Eye (tissue), 1 donor: ENCODE data around the gene CAMTA1.

ENCODE experiments used
- DNase-seq: peaks from one replicate; pipeline ENCODE4 v3.0.0-alpha.2; 2015

The CAMTA1 gene

DNA sequence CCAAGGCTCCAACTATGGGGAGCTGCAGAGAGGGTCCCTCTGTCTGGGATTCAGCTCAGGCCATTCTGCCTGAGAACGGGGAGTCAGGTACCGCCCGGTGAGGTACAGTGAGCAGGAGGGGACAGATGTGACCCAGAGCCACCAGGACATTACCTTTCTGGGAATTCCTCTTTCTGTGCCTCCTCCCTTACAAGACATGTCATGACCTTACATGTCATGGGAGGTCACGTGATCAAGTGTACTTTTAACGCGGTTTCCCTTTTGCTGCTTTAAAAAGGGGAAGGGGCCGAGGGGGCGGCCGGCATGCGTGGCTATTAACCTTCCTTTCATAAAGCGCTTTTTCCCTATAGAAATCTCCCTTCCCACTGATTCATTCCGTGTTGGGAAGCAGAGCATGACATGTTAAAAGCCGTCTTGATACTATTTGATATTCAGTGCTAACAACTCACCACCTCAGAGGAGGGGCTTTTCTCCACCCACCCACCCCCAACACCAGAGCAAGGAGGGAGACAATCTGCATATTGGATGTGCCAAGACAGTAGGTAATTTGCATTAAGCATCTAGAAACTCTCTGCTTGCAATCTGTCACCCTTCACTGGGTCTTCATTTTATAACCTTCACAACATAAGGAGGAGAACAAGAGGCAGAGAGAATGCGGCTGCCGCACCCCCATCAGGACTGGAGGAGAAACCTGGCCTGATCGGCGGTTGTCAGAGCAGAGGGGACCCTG is 872.2 kb downstream of the CAMTA1 start:
- peak; percentile 26 for DNase-seq

GRCh38 chr1:7658099-7658498 is 872.8 kb downstream of the CAMTA1 start:
- no peak for DNase-seq

DNA sequence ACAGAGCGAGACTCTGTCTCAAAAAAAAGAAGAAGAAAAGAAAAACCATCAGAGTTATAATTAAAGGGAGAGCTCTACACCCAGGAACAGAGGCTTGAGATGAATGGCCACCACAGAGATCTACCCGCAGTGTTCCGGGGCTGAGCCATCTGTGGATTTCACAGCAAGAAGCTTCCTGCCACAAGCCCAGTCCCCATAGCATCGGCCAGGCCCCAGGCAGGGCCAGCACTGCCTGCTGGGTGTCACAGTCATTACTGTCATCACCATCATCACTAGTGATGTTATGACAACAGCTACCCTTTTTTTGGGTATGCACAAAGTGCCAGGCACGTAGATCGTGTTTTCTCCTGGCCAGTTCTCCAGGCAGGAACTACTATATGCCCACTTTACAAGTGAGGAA is 874.3 kb downstream of the CAMTA1 start:
- DNase-seq: no peak

- DNase-seq: no peak
Observed at GRCh38 chr1:7663451-7664146, 878.3 kb downstream of the CAMTA1 start.

DNA sequence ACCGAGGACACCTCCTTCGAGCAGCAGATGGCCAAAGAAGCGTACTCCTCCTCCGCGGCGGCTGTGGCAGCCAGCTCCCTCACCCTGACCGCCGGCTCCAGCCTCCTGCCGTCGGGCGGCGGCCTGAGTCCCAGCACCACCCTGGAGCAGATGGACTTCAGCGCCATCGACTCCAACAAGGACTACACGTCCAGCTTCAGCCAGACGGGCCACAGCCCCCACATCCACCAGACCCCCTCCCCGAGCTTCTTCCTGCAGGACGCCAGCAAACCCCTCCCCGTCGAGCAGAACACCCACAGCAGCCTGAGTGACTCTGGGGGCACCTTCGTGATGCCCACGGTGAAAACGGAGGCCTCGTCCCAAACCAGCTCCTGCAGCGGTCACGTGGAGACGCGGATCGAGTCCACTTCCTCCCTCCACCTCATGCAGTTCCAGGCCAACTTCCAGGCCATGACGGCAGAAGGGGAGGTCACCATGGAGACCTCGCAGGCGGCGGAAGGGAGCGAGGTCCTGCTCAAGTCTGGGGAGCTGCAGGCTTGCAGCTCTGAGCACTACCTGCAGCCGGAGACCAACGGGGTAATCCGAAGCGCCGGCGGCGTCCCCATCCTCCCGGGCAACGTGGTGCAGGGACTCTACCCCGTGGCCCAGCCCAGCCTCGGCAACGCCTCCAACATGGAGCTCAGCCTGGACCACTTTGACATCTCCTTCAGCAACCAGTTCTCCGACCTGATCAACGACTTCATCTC is 879.1 kb downstream of the CAMTA1 start:
- no peak for DNase-seq

GRCh38 chr1:7664893-7665250 is 879.6 kb downstream of the CAMTA1 start:
- no peak for DNase-seq

DNA sequence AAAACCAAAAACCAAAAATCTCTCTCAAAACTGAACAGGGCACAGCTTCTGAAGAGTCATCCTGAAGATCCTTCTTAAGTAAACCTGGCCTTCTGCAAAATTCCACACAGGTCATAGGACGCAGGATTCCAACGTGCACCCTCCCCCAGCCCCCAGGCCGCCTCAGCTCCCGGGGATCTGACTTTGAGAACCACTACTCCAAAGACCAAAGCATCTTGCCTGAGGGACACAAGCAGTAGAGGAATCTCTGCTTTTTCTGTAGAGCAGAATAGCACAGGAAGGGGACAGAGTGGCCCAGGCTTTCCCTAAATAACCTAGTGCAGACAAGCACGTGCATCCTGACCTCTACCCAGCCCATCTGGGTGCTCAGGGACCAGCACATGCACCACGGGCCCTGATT is 881.0 kb downstream of the CAMTA1 start:
- DNase-seq: no peak

DNA sequence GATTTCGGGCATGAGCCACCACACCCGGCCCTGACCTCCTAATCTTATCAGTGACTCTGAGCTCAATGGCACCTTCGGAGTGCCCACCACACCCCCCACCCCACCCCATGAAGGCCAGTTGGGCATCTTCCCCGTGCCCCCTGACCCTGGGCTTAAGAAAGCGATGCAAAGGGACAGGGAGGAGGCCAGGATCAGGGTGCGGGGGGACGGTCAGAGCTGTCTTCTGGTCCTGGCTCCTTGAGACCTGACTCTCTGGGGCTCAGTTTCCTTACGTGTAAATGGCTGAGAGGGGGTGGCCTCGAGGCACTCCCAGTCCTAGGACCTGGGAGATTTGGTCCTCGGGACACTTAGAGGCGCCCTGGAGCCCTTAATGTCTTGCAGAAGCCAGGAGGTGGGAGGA is 881.9 kb downstream of the CAMTA1 start:
- no peak for DNase-seq

DNA sequence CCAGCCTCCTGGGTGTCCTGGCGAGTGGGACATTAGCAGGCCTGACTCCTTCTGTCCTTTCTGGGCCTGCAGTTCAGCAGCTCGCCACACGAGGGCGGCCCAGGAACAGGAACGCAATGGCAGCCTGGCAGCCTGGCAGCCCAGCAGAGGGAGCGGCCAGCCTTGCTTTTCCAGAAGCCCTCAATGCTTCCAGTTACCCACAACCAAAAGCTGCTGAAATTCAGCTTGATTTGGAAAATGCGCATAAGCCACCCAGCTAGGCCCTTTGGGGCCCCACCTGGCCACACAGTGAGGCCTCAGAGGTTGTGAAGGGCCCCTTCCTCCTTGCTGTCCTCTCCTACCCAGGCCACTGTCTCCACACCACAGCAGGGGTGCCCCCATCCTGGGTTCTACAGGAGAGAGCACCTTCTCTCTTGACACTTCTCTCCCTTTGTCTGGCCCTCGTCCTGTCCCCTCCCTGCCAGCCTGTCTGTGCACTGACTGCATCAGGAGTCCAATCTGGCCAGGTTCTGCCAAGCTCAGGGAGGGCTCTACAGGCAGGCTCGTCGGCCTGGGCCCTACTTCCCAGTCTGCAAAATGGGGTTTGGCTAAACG is 882.5 kb downstream of the CAMTA1 start:
- DNase-seq: peak; percentile 97

- DNase-seq: peak; percentile 94
Observed at GRCh38 chr1:7669559-7670311, 884.5 kb downstream of the CAMTA1 start.

DNA sequence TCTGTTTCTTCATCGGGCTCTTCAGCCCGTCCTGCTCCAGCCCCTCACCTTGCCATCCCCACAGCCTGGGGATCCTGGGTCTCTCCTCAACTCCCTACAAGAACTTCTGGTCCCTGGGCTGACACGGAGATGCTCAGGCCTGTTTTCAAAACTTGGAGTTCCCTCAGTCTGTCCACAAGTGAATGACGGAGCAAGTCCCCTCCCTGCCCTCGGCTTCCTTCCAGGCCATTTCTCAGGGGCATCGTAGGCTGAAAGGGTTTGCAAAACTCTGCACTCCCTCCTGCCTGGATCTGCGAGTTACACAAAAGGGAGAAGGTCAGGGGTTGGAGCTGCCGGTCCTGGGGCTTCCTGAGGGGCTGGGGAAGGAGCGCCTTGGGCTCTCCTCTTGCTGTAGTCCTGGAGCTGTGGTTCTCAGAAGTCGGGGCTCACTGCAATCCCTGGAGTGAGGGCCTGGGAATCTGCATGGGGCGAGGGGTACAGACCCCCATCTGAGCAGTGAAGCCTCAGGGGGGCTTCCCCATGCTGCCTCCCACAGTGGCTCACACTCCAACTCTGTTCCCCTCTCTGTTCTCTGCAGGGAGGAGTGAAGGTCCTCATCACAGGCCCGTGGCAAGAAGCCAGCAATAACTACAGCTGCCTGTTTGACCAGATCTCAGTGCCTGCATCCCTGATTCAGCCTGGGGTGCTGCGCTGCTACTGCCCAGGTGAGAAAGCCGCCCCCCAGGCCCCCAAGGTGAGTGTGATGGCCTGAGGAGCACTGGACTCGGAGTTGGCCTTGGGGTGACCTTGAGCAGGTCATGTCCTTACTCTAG is 885.3 kb downstream of the CAMTA1 start:
- peak; percentile 63 for DNase-seq

- DNase-seq: no peak
Observed at GRCh38 chr1:7671146-7671465, 885.9 kb downstream of the CAMTA1 start.

GRCh38 chr1:7671676-7672075 is 886.4 kb downstream of the CAMTA1 start:
- DNase-seq: no peak

GRCh38 chr1:7672864-7673263 is 887.6 kb downstream of the CAMTA1 start:
- no peak for DNase-seq

DNA sequence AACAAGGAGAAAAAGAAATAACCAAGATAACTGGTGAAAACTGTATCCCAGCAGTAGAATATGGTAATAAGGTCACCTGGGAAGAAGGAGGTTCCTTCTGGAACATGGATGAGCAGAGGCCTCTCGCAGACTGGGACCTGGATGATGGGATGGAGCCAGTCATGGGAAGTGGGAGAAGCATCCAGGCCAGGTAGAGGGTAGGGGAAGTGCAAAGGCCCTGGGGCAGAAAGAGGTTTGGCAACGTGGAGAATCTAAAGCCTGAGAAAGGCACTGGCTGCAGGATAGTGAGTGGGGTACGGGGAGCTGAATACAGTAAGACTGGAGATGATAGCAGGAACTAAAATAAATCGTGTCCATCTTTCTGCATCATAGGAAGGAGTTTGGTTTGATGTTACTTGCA is 889.7 kb downstream of the CAMTA1 start:
- no peak for DNase-seq

DNA sequence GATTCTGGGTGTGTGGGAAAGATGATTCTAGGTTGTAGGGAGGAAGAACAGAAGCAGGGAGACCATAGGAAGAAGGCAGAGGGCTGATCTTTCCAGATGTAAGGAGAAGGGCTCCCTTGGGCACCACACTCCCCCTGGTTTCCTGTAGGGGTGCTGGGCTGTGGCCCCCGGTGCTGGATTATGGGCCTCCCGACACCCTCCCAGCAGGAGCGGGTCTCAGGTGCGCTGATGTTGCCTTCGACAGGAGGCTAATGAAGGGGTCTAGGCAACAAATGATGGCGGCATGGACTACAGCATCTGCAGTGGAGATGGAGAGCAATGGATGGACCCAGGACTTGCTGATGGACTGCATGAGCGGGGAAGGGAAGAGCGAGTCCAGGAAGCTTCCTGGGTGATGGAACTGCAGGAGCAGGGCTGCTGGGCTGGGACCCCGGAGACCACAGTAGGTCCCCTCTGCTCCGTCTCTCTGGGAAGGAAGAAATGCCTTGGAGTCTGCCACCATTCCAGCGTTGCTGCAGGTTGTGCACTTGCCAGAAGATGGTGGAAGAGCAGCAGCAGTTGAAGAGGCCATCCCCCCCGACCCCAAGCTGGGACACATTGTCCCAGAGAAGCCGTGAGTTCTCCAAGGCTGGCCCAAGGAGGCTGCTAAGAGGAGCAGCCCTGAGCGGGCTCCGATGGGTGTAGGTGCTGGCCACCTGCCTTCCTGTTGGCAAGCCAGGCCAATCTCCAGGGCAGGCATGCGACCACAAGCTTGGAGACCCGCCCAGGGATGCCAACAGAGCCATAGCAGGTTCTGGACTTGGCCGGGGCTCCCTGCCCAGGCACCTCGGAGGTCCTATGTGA is 890.4 kb downstream of the CAMTA1 start:
- DNase-seq: no peak

DNA sequence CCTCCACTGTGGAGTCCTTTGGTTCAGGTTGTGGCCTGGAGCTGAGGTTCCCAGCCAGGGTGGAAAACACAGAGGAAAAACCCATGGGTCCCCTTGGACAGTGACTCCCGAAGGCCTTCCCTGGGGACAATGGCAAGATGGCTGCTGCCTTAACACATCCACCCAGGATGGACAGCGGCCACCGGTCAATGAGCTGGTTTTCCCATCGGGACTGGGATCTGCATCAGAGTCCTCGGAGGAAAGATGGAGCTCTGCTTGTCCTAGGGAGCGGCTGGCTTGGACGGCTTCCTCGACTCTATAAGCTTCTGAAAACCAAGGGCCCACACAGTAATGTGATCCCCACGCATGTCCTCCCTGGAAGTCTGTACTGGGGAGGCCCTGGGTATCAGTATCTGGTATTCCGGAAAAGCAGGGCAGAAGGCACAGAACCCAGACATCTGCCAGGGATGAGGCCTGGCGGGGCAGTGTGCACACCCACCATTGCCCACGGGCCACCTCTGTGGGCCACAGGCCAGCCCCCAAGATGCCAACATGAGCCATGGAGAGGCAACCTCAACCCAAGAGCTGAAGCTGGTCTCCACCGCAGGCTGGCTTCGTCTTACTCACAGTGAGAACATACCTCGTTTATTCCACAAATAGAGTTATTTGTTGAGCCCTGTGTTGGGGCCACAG is 891.2 kb downstream of the CAMTA1 start:
- DNase-seq: no peak

- no peak for DNase-seq
Observed at GRCh38 chr1:7677111-7677510, 891.9 kb downstream of the CAMTA1 start.

DNA sequence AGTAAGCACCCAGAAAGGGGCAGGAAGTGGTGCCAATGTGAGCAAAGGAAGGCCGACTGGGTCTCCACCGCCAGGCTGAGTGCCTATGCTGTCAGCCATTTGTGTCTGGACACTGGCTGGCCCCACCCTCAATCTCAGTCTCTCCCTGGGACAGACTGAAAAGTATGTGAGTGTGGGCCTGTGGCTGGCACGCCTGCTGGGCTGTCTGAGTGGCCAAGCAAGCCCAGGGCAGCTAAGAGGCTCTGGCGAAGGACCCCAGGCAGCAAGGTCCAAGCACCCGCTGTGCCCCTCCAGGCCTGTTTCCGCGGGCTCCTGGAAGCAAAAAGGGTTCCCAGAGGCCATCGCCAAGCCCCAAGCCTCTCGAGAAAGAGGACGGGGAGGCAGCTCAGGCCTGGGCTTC is 892.6 kb downstream of the CAMTA1 start:
- DNase-seq: no peak

DNA sequence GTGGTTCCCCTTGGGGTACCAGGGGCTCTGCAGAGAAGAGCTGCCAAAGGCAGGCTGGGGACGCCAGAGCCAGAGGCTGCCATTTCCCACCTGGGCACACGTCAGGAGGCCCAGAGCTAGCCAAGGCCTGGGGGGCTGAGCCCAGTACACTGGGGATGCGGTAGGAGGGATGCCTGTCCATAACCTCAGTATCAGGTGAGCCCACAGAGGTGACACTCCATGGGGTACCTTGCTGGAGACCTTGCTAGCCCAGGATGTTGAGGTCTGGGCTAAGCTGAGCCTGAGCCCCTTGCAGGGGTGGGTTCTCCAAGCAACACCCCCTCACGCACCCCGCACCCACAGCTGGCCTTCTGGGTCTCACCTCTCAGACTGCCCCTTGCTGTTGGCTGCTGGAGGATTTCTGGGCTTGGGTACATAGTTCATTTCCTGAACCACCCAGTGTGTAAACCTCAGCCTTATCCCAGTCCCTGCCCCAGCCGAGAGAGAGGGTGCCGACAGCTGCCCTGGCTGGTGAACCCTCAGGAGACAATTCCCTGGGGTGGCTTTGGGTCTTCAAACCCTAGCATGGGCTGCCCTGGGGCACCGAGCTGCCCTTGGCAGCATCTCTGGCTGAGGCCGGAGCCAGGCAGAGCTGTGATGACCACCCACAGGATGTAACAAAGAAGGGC is 893.4 kb downstream of the CAMTA1 start:
- DNase-seq: no peak
